HG03520 (cell line): ENCODE data around the gene NEK11.

Experiments used
- ATAC-seq: cut with Tn5 transposase; IDR thresholded peaks from one replicate; pipeline ENCODE4 v1.9.1; 2021; ENCODE audit warnings: mild to moderate bottlenecking, moderate library complexity; ENCODE audit not compliant: unreplicated experiment

Gene NEK11

GRCh38 chr3:131114256-131114655 is 87.6 kb downstream of the NEK11 start:
- no peak for ATAC-seq

- ATAC-seq = no peak
These were observed 99.0 kb downstream of the NEK11 start for GRCh38 chr3:131125684-131126083.

GRCh38 chr3:131140891-131141290 is 114.2 kb downstream of the NEK11 start:
- no peak for ATAC-seq

- no peak for ATAC-seq
These were observed 115.1 kb downstream of the NEK11 start for GRCh38 chr3:131141770-131142169.

- ATAC-seq = no peak
These were observed 115.9 kb downstream of the NEK11 start for GRCh38 chr3:131142580-131142979.

GRCh38 chr3:131143802-131144201 is 117.1 kb downstream of the NEK11 start:
- ATAC-seq = no peak

- ATAC-seq = no peak
These were observed 120.9 kb downstream of the NEK11 start for GRCh38 chr3:131147534-131147933.

- no peak for ATAC-seq
These were observed 131.8 kb downstream of the NEK11 start for GRCh38 chr3:131158434-131158833.

- ATAC-seq = no peak
These were observed 135.8 kb downstream of the NEK11 start for GRCh38 chr3:131162516-131162915.

GRCh38 chr3:131167867-131168266 is 141.2 kb downstream of the NEK11 start:
- no peak for ATAC-seq

- ATAC-seq = no peak
These were observed 142.7 kb downstream of the NEK11 start for GRCh38 chr3:131169331-131169730.

GRCh38 chr3:131172502-131173200 is 146.0 kb downstream of the NEK11 start:
- no peak for ATAC-seq

GRCh38 chr3:131174752-131175151 is 148.1 kb downstream of the NEK11 start:
- peak; percentile 97 for ATAC-seq

- no peak for ATAC-seq
These were observed 152.2 kb downstream of the NEK11 start for GRCh38 chr3:131178710-131179375.

GRCh38 chr3:131192701-131193100 is 166.0 kb downstream of the NEK11 start:
- no peak for ATAC-seq

GRCh38 chr3:131193641-131194238 is 167.1 kb downstream of the NEK11 start:
- no peak for ATAC-seq

- no peak for ATAC-seq
These were observed 168.1 kb downstream of the NEK11 start for GRCh38 chr3:131194816-131195215.

GRCh38 chr3:131200636-131201199 is 174.0 kb downstream of the NEK11 start:
- ATAC-seq = no peak

- ATAC-seq = no peak
These were observed 189.7 kb downstream of the NEK11 start for GRCh38 chr3:131216330-131216729.

- no peak for ATAC-seq
These were observed 190.1 kb downstream of the NEK11 start for GRCh38 chr3:131216801-131217200.

GRCh38 chr3:131217296-131217741 is 190.6 kb downstream of the NEK11 start:
- no peak for ATAC-seq

GRCh38 chr3:131218196-131218595 is 191.5 kb downstream of the NEK11 start:
- ATAC-seq = no peak
